ENCODE results near the gene SCAF1.
A peak's percentile ranks its signal among the peaks of the same experiment; 100 is the strongest.
"Not testable (repeated sequence)": the region's sequence is repeated elsewhere in the genome, so short reads cannot be mapped to it uniquely, and the experiment has no call there.

Gene SCAF1

DNA sequence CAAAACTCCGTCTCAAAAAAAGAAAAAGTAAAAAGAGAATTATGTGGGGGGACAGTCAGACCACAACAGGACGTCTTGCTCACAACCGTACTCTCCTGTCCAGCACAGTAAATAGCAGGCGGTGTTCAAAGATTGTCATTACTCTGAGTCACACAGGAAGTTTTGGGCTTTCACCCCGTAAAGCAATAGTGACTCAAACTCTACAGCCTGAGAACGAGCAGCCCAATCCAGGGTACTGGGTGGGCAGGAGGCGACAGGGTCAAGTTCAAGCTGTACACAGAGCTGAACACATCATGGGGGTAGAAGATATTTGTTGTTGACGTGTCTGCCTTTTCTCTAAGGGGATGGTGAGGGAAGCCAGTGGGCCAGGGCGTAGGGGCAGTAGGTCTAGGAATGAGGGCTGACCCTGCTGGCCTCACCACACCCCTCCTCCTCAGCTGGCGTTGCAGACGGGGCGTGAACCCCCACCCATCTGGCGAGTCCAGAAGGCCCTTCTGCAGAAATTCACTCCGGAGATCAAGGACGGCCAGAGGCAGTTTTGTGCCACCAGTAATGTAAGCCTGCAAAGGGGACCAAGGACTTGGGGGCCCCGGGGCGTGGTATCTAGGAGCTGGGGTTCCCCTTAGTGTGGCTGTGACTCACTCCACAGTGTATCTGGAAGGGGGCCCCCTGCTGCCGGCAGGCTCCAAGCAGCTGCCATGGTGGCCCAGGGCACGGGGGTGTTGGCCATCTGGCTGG, 27.7 kb upstream of the SCAF1 start:
- no peak for DNase-seq (ENCODE audit: low read depth in 2 of 2)

DNA sequence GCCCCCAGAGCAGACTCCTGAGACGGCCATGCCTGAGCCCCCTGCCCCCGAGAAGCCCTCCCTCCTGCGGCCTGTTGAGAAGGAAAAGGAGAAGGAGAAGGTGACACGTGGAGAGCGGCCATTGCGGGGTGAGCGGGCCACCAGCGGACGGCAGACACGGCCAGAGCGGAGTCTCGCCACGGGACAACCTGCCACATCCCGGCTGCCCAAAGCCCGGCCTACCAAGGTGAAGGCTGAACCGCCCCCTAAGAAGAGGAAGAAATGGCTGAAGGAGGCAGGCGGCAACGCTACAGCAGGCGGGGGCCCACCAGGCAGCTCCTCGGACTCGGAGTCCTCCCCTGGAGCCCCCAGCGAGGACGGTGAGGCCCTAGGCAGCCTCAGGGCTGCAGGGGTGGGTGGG, 26.1 kb upstream of the SCAF1 start:
- no peak for DNase-seq (ENCODE audit: low read depth in 2 of 2)

DNA sequence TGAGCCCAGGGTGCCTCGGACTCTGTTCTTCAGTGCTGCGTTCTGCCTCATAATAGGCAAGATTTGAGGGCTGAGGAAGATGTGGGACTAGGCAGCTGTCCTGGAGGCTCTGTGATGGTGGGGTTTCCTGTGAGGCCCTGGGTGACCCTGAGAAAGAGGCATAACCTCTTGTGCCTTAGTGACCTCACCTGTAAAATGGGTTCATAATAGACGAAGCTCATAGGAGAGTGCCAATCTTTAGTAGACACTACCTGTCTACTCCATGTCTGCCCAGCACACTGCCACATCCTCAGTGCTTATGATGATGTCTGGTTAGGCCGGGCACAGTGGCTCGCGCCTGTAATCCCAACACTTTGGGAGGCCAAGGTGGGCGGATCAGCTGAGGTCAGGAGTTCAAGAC, 25.5 kb upstream of the SCAF1 start:
- DNase-seq (ENCODE audit: low read depth in 2 of 2): no peak

DNA sequence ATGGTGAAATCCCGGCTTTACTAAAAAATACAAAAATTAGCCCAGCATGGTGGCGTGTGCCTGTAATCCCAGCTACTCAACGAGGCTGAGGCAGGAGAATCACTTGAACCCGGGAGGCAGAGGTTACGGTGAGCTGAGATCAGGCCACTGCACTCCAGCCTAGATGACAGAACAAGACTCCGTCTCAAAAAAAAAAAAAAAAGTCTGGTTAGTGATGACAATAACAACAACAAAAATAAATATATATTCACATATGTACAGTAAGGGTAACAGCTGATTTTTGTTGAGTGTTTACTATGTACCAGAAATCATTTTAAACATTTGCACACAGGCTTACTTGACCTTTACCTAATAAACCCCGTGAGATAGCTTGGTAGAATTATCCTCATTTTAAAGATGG, 25.1 kb upstream of the SCAF1 start:
- no peak for DNase-seq (ENCODE audit: low read depth in 2 of 2)

DNA sequence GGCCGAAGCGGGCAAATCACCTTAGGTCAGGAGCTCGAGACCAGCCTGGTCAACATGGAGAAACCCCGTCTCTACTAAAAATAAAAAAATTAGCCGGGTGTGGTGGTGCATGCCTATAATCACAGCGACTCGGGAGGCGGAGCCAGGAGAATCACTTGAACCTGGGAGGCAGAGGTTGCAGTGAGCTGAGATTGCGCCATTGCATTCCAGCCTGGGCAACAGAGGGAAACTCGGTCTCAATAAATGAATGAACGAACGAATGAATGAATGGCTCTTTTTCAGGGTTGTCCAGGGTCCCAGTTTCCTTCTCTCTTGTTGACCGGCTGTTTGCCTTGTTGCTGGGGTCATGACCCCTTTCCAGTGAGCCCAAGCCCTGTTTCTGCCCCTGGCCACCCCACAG, 24.1 kb upstream of the SCAF1 start:
- DNase-seq (ENCODE audit: low read depth in 2 of 2): not testable (repeated sequence)

DNA sequence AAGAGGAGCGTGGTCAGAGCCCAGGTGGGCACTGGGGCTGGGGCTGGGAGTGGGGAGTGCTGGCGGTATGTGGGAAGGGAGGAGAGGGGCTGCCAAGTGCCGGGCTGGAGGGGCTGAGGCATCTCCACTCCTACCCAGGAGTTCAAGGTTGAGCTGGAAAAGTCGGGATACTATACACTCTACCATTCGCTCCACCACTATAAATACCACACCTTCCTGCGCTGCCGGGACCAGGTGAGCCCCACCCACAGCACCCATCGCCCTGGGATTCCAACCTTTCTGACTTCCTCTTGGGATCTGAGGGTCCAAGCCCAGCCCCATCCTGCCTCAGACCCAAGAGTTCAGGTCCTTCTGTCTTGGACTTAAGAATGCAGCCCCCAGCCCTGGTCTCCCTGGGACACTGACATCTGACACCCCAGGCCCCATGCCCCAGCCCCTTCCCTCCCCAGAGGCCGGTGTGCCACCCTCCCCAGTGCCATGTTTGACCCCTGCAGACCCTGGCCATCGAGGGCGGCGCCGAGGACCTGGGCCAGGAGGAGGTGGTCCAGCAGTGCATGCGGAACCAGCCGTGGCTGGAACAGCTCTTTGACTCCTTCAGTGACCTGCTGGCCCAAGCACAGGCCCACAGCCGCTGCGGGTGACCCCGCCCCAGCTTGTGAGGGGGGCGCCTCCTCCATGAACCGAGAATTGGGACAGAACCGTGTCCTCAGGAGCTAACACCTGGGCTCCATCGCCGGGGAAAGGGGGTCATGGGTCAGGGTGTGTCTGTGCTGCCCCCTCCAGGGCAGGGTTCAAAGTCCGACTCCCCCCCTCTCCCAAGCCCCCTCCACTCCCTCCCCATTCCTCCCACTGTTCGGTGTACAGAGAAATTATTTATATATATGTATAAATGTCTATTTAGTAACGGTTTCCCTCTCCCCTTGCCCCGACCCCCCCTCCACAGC, 16.8 kb upstream of the SCAF1 start:
- DNase-seq (ENCODE audit: low read depth in 2 of 2): no peak

DNA sequence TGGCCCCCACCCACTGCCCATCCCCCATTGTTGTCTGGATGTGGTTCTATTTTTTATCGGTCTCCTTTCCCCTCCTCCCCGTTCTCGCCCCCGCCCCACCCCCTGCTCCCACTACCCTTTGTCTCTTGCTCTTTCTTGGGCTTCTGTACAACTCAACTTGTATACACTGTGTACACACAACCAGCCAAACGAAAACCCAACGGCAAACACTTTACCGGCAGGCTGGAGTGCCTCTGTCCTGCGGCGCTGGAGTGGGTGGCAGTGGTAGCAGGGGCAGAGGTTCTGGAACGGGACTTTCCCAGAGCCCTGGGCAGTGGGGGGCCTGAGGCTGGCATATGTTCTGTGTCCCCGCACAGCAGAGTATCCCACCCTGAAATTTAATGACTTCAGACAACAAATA, 15.8 kb upstream of the SCAF1 start:
- no peak for DNase-seq (ENCODE audit: low read depth in 2 of 2)

DNA sequence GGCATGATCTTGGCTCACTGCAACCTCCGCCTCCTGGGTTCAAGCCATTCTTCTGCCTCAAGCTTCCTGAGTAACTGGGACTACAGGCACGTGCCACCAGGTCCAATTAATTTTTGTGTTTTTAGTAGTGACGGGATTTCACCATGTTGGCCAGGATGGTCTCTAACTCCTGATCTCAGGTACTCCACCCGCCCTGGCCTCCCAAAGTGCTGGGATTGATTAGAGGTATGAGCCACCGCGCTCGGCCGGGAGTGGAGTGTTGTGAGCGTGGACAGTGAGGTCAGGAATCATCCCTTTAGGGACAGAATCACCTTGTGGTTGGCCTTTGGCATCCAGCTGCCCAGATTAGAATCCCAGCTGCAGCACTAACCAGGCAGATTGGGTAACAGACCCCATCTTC, 12.3 kb upstream of the SCAF1 start:
- no peak for DNase-seq (ENCODE audit: low read depth in 2 of 2)

DNA sequence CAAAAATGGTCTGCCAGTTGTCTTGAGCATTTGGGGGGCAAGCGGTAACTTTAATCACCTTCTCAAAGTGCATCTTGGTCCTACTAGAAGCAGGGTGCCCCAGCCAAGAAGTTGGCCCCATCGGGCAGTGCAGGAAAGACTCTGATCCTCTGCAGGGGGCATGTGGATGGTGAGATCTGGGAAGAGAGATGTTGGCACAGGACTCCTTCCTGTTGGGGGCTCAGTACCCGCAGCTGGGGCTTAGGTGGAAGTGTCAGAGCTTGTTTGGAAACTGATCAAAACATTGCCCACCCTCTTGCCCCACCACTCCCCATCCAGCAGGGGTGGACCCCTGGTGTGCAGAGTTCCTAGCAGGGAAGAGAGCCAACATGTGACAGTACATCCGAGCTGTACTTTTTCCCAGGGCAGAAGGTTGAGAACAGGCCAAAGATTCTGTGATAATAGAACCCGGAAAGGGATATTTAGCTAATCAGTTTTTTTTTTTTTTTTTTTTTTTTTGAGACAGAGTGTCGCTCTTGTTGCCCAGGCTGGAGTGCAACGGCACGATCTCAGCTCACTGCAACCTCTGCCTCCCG, 10.9 kb upstream of the SCAF1 start:
- DNase-seq (ENCODE audit: low read depth in 2 of 2): no peak

DNA sequence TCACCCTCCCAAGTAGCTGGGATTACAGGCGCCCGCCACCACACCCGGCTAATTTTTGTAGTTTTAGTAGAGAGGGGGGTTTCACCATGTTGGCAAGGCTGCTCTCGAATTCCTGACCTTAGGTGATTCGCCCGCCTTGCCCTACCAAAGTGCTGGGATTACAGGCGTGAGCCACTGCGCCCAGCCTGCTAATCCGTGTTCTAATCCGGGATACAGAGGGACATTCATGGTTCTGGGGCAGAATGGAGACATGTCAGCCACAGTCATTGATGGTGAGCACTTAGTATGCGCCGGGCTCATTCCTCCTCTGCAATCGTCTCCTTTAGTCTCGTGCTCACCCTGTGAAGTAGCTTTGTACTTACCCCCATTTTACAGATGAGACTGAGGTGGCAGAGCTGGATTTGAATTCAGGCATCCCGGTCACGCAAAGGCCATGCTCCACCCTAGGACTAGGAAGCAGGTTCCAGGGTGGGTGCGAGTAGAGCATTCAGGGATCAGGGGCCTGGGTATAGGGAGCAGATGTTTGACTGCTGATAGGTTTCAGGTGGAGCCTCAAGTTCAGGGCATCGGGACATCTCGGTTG, 10.3 kb upstream of the SCAF1 start:
- no peak for DNase-seq (ENCODE audit: low read depth in 2 of 2)

DNA sequence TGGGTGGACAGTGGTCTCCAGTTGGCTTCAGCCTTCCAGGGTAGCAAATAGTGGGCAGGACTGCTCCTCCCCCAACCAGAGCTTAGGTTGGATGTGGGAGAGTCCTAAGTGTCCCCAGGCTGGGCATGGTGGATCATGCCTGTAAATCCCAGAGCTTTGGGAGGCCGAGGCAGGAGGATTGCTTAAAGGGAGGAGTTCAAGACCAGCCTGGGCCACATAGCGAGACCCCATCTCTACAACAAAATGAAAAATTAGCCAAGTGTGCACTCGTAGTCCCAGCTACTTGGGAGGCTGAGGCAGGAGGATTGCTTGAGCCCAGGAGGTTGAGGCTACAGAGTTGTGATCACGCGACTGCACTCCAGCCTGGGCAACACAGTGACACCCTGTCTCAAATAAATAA, 9.4 kb upstream of the SCAF1 start:
- DNase-seq (ENCODE audit: low read depth in 2 of 2): no peak

DNA sequence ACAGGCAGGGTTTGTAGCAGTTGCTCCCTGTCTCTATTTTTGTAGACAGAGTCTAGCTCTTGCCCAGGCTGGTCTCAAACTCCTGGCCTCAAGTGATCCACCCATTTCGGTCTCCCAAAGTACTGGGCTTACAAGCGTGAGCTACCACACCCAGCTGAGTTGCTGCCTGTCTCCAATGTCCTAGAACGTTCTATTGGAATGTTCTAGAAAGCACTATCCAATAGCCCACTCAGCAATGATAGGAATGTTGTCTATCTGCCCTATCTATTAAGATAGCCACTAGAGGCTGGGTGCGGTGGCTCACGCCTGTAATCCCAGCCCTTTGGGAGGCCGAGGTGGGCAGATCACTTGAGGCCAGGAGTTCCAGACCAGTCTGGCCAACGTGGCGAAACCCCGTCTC, 8.7 kb upstream of the SCAF1 start:
- not testable (repeated sequence) for DNase-seq (ENCODE audit: low read depth in 2 of 2)

DNA sequence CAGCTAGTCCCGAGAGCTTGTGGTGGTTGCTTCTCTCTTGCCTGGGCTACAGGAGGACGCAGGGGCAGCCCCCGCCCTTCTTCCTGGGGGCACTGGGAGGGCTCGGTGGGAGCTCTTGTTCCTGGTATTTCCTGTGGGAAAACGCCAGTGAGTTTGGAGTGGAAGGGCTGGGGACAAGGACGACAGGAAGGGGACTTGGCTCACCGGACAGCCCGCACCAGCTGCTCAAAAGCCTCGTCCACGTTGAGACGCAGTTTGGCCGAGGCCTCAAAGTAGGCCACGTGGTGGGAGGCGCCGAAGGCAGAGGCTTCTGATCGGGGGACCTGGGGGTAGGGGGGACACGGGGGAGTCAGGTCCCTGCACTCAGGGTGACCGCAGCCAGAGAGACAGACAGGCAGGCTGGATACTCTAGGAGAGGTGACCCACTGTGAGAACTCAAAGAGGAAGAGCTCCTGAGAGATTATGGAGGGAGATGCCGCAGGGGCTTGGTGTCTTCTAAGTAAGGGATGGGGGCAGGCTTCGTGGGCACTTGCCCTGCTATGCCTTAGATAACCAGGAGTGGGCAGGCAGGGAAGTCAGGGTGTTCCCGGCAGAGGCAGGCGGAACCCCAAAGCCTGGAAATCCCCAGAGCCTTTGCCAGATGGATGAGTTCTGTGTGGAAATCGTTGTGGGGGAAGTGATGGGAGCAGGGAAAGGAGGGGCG, 6.3 kb upstream of the SCAF1 start:
- DNase-seq (ENCODE audit: low read depth in 2 of 2): no peak

DNA sequence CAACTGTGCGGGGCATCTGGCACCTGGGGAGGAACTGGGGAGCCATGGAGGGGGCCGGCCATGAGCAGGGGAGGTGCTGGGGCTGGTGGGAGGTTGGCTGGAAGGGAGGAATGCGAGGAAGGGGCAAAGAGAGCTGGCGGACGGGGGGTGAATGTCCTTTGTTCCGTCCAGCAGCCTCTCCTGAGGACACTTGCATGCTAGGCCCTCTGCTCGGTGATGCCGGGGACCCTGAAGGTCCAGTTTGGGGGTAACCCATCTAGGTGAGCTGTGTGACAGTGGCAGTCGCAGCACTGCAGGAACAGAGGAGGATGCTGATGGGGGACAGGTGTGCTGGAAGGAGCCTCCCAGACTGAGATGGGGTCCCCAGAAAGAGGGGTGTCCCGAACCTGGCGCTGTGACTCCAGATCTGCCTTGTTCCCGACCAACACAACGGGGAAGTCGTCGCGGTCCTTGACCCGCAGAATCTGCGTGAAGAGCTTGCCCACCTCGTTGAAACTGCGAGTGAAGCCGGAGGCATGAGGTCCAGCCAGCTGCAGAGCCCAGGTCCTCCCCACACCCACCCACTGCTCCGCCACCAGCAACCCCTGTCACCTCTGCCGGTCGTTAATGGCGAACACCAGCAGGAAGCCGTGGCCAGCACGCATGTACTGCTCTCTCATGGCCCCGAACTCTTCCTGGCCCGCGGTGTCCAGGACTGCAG, 5.6 kb upstream of the SCAF1 start:
- no peak for DNase-seq (ENCODE audit: low read depth in 2 of 2)

DNA sequence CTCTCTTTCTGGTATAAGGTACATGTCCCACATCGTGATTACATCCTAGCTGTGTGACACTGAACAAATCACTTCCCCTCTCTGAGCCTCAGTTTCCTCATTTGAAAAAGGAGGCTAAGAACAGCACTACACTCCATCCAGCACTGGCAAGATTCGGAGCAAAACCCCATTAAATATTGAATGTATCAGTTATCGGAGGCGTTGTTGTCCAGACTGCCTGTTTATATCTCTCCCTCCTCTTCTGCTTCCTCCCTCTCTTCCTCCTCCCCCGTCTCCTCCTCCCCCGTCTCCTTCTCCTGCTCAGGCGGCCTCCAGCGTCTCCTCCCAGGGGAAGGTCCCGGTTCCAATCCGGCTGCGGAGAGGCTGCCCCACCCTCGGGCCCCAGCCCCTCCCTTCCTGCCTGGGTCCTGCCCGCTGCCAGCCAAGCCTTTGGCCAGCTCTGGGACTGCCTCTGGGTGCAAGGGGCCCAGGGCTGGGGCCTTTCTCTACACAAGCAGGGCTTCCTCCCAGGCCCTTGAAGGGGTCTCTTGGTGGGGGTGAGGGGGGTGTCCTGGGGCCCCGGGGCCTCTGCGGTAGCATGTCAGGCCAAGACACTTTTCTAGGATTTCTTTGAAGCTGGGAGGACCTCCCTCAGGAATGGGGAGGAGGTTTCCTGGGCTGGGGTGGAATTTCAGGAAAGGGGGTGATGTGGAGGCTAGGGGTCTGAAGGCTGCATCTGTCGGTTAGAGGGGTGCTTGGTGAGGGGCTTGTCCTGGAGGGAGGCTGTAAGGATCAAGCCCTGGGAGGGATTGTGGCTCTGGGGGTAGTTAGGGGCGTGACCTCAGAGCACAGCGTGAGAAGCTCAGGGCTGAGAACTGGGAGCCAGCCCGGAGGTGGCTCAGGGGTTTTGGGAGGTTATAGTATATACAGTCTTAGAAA, 3.9 kb upstream of the SCAF1 start:
- no peak for DNase-seq (ENCODE audit: low read depth in 2 of 2)

DNA sequence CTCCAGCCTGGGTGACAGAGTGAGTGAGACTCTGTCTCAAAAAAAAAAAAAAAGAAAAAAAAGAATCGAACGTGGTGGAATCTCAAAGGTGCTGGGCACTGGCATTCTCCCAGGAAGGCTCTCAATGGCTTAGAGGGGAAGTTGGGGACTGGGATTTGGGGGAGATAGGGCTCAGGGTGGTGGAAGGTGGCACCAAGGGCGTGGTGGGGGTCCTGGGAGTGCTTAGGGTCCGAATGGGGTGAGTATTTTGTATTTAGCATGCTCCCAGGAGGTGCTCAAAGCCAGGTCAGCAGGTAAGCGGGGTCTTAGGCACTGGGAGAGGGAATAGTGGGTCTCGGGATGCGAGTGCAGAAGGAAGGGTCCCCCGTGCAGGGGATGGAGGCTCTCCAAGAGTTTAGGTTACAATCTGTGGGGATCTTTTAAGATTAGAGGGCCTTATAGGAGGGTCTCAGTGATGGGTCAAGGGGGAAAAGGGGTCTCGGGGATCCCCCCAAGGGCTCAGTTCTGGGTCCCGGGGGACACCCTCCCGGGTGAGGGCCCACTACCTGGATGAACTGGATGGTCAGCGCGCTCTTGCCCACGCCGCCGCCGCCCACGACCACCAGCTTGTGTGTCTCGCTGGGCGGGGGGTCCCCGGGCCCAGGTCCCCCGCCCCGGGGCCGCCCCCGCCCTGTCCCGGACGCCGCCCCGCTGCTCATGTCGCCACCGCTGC, 2.5 kb upstream of the SCAF1 start:
- no peak for DNase-seq (ENCODE audit: low read depth in 2 of 2)

DNA sequence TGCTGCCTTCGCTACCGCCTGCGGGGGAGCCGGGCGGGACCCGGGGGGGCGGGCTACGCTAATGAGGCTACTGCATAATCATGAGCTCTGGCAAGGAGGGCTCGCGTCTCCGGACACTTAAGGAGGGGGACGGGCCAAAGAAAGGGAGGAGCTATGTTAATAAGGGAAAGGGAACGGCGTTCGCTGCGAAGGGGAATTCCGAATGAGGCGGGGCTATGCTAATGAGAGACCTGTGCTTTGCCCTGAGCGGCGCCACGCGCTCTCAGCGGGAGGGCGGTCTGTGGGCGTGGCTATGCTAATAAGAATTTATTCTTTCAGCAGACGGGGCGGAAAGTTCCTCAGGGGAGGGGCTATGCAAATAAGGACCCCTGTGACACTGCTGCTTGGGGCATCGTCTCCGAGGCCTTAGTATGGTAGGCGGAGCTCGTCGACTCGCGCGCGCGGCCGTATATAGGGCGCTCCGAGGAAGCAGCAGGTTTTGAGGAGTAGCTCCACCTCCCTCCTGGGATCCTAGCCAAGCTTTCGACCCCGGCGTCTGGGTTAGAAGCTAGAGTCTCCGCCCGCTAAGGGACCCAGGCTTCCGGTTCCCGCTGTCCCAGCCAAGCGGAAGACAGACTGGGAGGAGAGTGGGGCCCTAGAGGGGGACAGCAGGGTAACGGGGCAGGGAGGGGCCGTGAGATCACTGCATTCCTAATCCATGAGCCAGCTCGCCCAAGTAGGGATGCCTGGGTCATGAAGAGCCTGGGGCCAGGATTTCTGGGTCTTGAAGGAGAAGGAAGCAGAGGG, 1.7 kb upstream of the SCAF1 start, which contains the start of gene RRAS:
Gene RRAS (minus strand): TSS at position 31 of the 786 bp plus-strand sequence. CDS start 45 bp downstream, outside the sequence.
- peak; percentile 99 to 100 for DNase-seq (ENCODE audit: low read depth in 2 of 2)

DNA sequence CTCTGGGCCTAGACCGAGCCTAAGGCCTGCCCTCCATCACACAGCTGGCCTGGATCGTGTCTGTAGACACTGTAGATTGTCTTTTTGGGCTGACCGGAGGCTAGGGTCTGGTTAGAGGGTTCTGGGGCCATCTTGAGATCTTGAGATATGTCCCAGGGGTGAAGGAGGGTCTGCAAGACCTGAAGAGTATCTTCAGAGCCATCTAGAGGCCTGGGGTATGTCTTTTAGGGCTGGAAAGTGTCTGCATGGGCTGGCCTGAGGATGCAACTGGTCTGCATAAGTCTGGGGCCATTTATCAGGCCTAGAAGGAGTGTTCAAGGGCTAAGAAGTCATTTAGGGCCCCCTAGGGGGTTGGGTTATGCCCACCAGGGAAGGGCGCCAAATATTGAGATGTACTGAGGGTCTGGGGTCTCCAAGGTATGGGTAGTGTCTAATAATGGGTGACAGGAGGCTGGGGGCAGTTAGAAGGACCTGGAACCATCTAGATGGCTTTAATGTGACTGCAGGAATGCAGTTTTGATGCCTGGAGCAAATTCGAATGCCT, 555 bp downstream of the SCAF1 start:
- no peak for DNase-seq (ENCODE audit: low read depth in 2 of 2)

Data from stimulated activated CD8-positive, alpha-beta memory T cell treated with anti-CD3 and anti-CD28 coated beads, Interleukin-15, amount 100 ng/mL, for 4 hours (primary cell).